Thyroid gland (tissue), 4 donors: ENCODE data around the gene COX4I2. TPM values are rescaled to one million over a fixed set of nuclear protein-coding genes. Genes with fewer than 3 reads are reported as not detected.

Experiments
- DNase-seq, 2 donors: peaks; one replicate each; pipeline ENCODE4 v3.0.0-alpha.2; 2019
- H3K27ac ChIP-seq, 3 donors: fragments of 200-600 bp; sonication (generic); 1 replicate in 2 of 3; 2 replicates in 1 of 3; pipeline ENCODE4 v1.5.1; 2016 to 2019; ENCODE audit warnings: mild to moderate bottlenecking in 1 of 3, moderate library complexity in 1 of 3
- H3K27me3 ChIP-seq: fragments of 200-600 bp; sonication (generic); one replicate; pipeline ENCODE4 v1.5.1; 2019
- H3K36me3 ChIP-seq, 2 donors: fragments of 200-600 bp; sonication (generic); one replicate each; pipeline ENCODE4 v1.5.1; 2016 to 2019
- H3K4me1 ChIP-seq, 2 donors: fragments of 200-600 bp; sonication (generic); one replicate each; pipeline ENCODE4 v1.5.1; 2017 to 2019
- H3K4me3 ChIP-seq, 3 donors: fragments of 200-600 bp; sonication (generic); replicated peaks in 1 of 3; 1 replicate in 2 of 3; 2 replicates in 1 of 3; pipeline ENCODE4 v1.5.1; 2016; ENCODE audit warnings: mild to moderate bottlenecking in 1 of 3
- H3K9me3 ChIP-seq: fragments of 200-600 bp; sonication (generic); one replicate; pipeline ENCODE4 v1.5.1; 2017
- CTCF ChIP-seq, 6 experiments: fragments of 200-600 bp in 3 of 6; fragments of 450-650 bp in 3 of 6; sonication (generic) in 3 of 6; IDR thresholded peaks; one replicate each; pipeline ENCODE4 v1.5.1; 2016 to 2019; ENCODE audit warnings: antibody characterized with exemption in 6 of 6, mild to moderate bottlenecking in 2 of 6, inconsistent platforms in 1 of 6, moderate library complexity in 1 of 6
- POLR2A ChIP-seq, 2 donors: fragments of 450-650 bp; IDR thresholded peaks; one replicate each; pipeline ENCODE4 v1.6.1; 2017; ENCODE audit warnings: antibody characterized with exemption in 2 of 2, mild to moderate bottlenecking in 2 of 2, moderate library complexity in 1 of 2
- WGBS, 2 donors: methylation state at CpG; one replicate each; pipeline ENCODE4 v1.1.5; 2017; 5-methylcytosine and 5-hydroxymethylcytosine counted together
- intact Hi-C: fragments of 100-400 bp; cut with DNase I; formaldehyde crosslinking; loops from one replicate; pipeline ENCODE4 v1.15.1; 2023
- total RNA-seq, 4 donors: library from RNA; depleted of rRNA; stranded (reverse); fragments of >200 nt; gene quantifications; one replicate each; pipeline ENCODE4 v1.2.3, GENCODE V29; 2016

COX4I2 gene
- total RNA-seq: 1 to 10 TPM; 1.1 to 4.8 (median 3.4) TPM

GRCh38 chr20:31637660-31638059, at the start of gene COX4I2:
TSS of gene COX4I2 (plus strand) at chr20:31637912. CDS start at chr20:31639018, 1,106 bp downstream.
- DNase-seq: no peak
- Histone ChIP-seq H3K4me1 (no peaks in the 10 kb centered on the region), H3K27me3 (no peaks in the 10 kb centered on the region), H3K36me3 (no peaks in the 10 kb centered on the region), H3K27ac (no peak within 1 kb of the TSS), H3K9me3 (no peaks in the 10 kb centered on the region), H3K4me3 (no peak within 1 kb of the TSS)
- TF ChIP-seq CTCF (IDR thresholded peaks at IDR 0.05) (no peak), POLR2A (IDR thresholded peaks at IDR 0.05) (no peak)
- intact Hi-C loops: loop anchor here (10.0 kb wide), 1 partner anchor 197 kb away; no protein-coding TSS in a partner anchor
- 14 to 46% methylated on average over 10 to 12 of the region's 34 CpGs for WGBS, 2 donors

GRCh38 chr20:31590717-31591225, 46.9 kb upstream of the COX4I2 start:
- intact Hi-C loops: no loop called here
- Histone ChIP-seq H3K27ac (peak overlapping the region; percentile 36 to 89 (median 37)), H3K4me3 (no peak overlapping the region), H3K27me3 (no peaks in the 10 kb centered on the region), H3K4me1 (peaks cover 25 to 61% of the 10 kb centered on the region in 2 donors), H3K36me3 (no peaks in the 10 kb centered on the region), H3K9me3 (no peaks in the 10 kb centered on the region)
- peak in 1 of 2 donors; percentile 46 for DNase-seq
- WGBS, 2 donors: 83 to 86% methylated on average over 7 of the region's 7 CpGs
- no peak for TF ChIP-seq POLR2A (IDR thresholded peaks at IDR 0.05)
- TF ChIP-seq CTCF (IDR thresholded peaks at IDR 0.05): no peak

GRCh38 chr20:31593221-31594001, 44.3 kb upstream of the COX4I2 start:
- Histone ChIP-seq H3K36me3 (no peaks in the 10 kb centered on the region), H3K4me1 (peaks cover 29 to 65% of the 10 kb centered on the region in 2 donors), H3K4me3 (no peak overlapping the region), H3K27me3 (no peaks in the 10 kb centered on the region), H3K9me3 (no peaks in the 10 kb centered on the region), H3K27ac (peak overlapping the region; percentile 42 to 77 (median 61))
- 87 to 90% methylated on average over 10 to 11 of the region's 11 CpGs for WGBS, 2 donors
- no peak for TF ChIP-seq POLR2A (IDR thresholded peaks at IDR 0.05)
- no peak for TF ChIP-seq CTCF (IDR thresholded peaks at IDR 0.05)
- peak in 1 of 2 donors; percentile 49 for DNase-seq
- intact Hi-C loops: no loop called here

GRCh38 chr20:31594002-31594557, 43.6 kb upstream of the COX4I2 start:
- Histone ChIP-seq H3K27ac (peak overlapping the region in 2 of 3 donors; percentile 61 to 95), H3K27me3 (no peaks in the 10 kb centered on the region), H3K4me1 (peaks cover 29 to 67% of the 10 kb centered on the region in 2 donors), H3K4me3 (no peak overlapping the region), H3K36me3 (no peaks in the 10 kb centered on the region), H3K9me3 (no peaks in the 10 kb centered on the region)
- intact Hi-C loops: no loop called here
- TF ChIP-seq CTCF (IDR thresholded peaks at IDR 0.05): no peak
- no peak for TF ChIP-seq POLR2A (IDR thresholded peaks at IDR 0.05)
- 93 to 95% methylated on average over 13 of the region's 13 CpGs for WGBS, 2 donors
- no peak for DNase-seq
